Loucy (cell line): ENCODE data around the gene PADI3.

Source experiments
- H2AFZ ChIP-seq: fragments of 200-600 bp; sonication (generic); 2 replicates; pipeline ENCODE4 v1.6.0; 2016; ENCODE audit warnings: antibody characterized with exemption, mild to moderate bottlenecking, low read length, moderate library complexity
- H3F3A ChIP-seq: fragments of 200-600 bp; 2 replicates; pipeline ENCODE4 v1.6.0; 2016; ENCODE audit warnings: antibody characterized with exemption, low read depth, mild to moderate bottlenecking
- H3K27me3 ChIP-seq: fragments of 200-600 bp; sonication (generic); 2 replicates; pipeline ENCODE4 v1.6.1; 2014; ENCODE audit warnings: low read length, mild to moderate bottlenecking; ENCODE audit not compliant: insufficient read depth, poor library complexity, severe bottlenecking
- H3K36me3 ChIP-seq: fragments of 200-600 bp; sonication (generic); 2 replicates; pipeline ENCODE4 v1.6.1; 2016; ENCODE audit warnings: low read length; ENCODE audit not compliant: insufficient read depth
- H3K4me1 ChIP-seq: fragments of 200-600 bp; sonication (generic); 2 replicates; pipeline ENCODE4 v1.5.1; 2014; ENCODE audit warnings: low read length, mild to moderate bottlenecking; ENCODE audit not compliant: insufficient read depth, poor library complexity, severe bottlenecking
- H3K4me2 ChIP-seq: fragments of 200-600 bp; sonication (generic); 2 replicates; pipeline ENCODE4 v1.6.0; 2014; ENCODE audit warnings: antibody characterized with exemption, low read length, low read depth, mild to moderate bottlenecking; ENCODE audit not compliant: poor library complexity, severe bottlenecking
- H3K4me3 ChIP-seq: fragments of 200-600 bp; sonication (generic); 2 replicates; pipeline ENCODE4 v1.5.1; 2014; ENCODE audit warnings: low read length, mild to moderate bottlenecking, mixed read lengths; ENCODE audit not compliant: poor library complexity, severe bottlenecking
- H3K79me2 ChIP-seq: fragments of 200-600 bp; sonication (generic); 2 replicates; pipeline ENCODE4 v1.6.1; 2014; ENCODE audit warnings: low read length; ENCODE audit not compliant: insufficient read depth
- H3K9ac ChIP-seq: fragments of 200-600 bp; sonication (generic); 2 replicates; pipeline ENCODE4 v1.6.0; 2014; ENCODE audit warnings: mild to moderate bottlenecking, low read depth, low read length, moderate library complexity; ENCODE audit not compliant: poor library complexity, severe bottlenecking
- H3K9me2 ChIP-seq: fragments of 200-600 bp; sonication (generic); replicated peaks from 2 replicates; pipeline ENCODE4 v1.6.1; 2016; ENCODE audit warnings: low read depth, low read length, mixed read lengths
- H3K9me3 ChIP-seq: fragments of 200-600 bp; sonication (generic); 2 replicates; pipeline ENCODE4 v1.6.1; 2014; ENCODE audit warnings: mild to moderate bottlenecking, antibody characterized with exemption, low read length, low read depth; ENCODE audit not compliant: insufficient read depth
- H4K20me1 ChIP-seq: fragments of 200-600 bp; sonication (generic); 2 replicates; pipeline ENCODE4 v1.6.0; 2014; ENCODE audit warnings: antibody characterized with exemption, low read length, mild to moderate bottlenecking; ENCODE audit not compliant: insufficient read depth, poor library complexity, severe bottlenecking
- EZH2phosphoT487 ChIP-seq: fragments of 200-600 bp; IDR thresholded peaks from 2 replicates; pipeline ENCODE4 v1.6.1; 2018; ENCODE audit warnings: antibody characterized with exemption, mild to moderate bottlenecking, moderate library complexity, borderline replicate concordance
- TF ChIP-seq, protein P1 (sequence below): fragments of 200-600 bp; sonication (generic); conservative IDR thresholded peaks from 2 replicates; pipeline ENCODE4 v1.5.1; 2014; ENCODE audit warnings: mild to moderate bottlenecking, antibody characterized with exemption, low read length

PADI3 gene

DNA sequence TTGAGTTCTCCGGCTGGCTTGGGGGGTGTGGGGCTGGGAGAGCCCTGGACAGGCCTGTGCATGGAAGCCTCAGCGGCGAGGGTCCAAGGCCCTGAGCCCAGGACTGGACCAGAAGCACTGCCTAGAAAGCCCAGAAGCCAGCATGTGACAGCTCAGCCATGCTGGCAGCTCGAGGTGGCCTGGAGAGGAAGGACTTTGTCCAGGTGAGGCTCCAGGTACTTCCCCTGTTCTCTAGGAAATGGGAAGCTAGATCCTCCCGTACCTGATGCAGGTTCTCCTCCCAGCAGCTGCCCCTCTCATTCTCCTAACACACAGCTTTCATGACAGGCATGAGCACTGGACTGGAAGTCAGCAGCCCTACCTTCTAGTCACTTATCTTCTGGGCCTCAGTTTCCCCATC lies 6.4 kb downstream of the PADI3 start:
- Histone ChIP-seq H3K9me2 (no peaks in the 10 kb centered on the region), H3K4me2 (no peak overlapping the region), H4K20me1 (no peaks in the 10 kb centered on the region), H3K9ac (no peak overlapping the region), H3K27me3 (no peaks in the 10 kb centered on the region), H3K4me3 (no peak overlapping the region), H3K36me3 (no peaks in the 10 kb centered on the region), H2AFZ (no peak overlapping the region), H3K79me2 (no peaks in the 10 kb centered on the region), H3K9me3 (no peaks in the 10 kb centered on the region), H3K4me1 (no peaks in the 10 kb centered on the region), H3F3A (no peaks in the 10 kb centered on the region)
- TF ChIP-seq EZH2phosphoT487, result no peak
- TF ChIP-seq, protein P1, sequence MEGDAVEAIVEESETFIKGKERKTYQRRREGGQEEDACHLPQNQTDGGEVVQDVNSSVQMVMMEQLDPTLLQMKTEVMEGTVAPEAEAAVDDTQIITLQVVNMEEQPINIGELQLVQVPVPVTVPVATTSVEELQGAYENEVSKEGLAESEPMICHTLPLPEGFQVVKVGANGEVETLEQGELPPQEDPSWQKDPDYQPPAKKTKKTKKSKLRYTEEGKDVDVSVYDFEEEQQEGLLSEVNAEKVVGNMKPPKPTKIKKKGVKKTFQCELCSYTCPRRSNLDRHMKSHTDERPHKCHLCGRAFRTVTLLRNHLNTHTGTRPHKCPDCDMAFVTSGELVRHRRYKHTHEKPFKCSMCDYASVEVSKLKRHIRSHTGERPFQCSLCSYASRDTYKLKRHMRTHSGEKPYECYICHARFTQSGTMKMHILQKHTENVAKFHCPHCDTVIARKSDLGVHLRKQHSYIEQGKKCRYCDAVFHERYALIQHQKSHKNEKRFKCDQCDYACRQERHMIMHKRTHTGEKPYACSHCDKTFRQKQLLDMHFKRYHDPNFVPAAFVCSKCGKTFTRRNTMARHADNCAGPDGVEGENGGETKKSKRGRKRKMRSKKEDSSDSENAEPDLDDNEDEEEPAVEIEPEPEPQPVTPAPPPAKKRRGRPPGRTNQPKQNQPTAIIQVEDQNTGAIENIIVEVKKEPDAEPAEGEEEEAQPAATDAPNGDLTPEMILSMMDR, result no peak

- Histone ChIP-seq H3F3A (no peaks in the 10 kb centered on the region), H4K20me1 (no peaks in the 10 kb centered on the region), H3K9me3 (no peaks in the 10 kb centered on the region), H3K4me3 (no peak overlapping the region), H3K36me3 (no peaks in the 10 kb centered on the region), H3K9ac (no peak overlapping the region), H3K4me1 (no peaks in the 10 kb centered on the region), H3K79me2 (no peaks in the 10 kb centered on the region), H3K4me2 (no peak overlapping the region), H3K27me3 (no peaks in the 10 kb centered on the region), H3K9me2 (no peaks in the 10 kb centered on the region), H2AFZ (no peak overlapping the region)
- TF ChIP-seq, protein P1, result no peak
- TF ChIP-seq EZH2phosphoT487, result no peak
These were observed 9.3 kb downstream of the PADI3 start for GRCh38 chr1:17258116-17258757.

DNA sequence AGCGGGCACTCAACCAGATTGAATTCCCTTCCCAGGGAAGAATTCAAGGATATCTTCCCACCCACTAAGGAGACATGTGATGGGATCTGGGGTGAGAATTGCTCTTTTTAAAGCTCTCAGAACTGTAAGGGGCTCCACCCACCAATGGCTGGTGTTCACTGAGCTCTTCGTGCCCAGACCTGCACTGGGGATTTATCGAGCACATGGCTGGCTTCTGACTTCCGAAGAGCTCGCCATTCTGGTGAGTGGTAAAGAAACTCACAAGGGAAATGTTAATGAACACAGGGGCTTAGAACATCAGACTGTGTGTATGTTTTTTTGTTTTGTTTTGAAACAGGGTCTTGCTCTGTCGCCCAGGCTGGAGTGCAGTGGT lies 9.8 kb downstream of the PADI3 start:
- H3K4me1 ChIP-seq, result no peaks in the 10 kb centered on the region
- H3K4me3 ChIP-seq, result no peak overlapping the region
- no peaks in the 10 kb centered on the region for H3K79me2 ChIP-seq
- no peaks in the 10 kb centered on the region for H3K36me3 ChIP-seq
- no peaks in the 10 kb centered on the region for H3K9me3 ChIP-seq
- no peaks in the 10 kb centered on the region for H3K9me2 ChIP-seq
- H3K9ac ChIP-seq, result no peak overlapping the region
- no peak overlapping the region for H2AFZ ChIP-seq
- no peaks in the 10 kb centered on the region for H4K20me1 ChIP-seq
- no peaks in the 10 kb centered on the region for H3K27me3 ChIP-seq
- no peaks in the 10 kb centered on the region for H3F3A ChIP-seq
- no peak overlapping the region for H3K4me2 ChIP-seq
- TF ChIP-seq EZH2phosphoT487, result no peak
- TF ChIP-seq, protein P1, result no peak
